ENCODE measurements around the gene PRRX2.

The PRRX2 gene

GRCh38 chr9:129639756-129640085, 25.7 kb upstream of the PRRX2 start:
- Histone ChIP-seq H3K4me1 (peaks cover 10% of the 10 kb centered on the region), H3K36me3 (peaks cover 42% of the 10 kb centered on the region), H3K9me3 (no peaks in the 10 kb centered on the region), H3K4me3 (ENCODE audit: low read depth, low read length) (peak overlapping the region; percentile 97), H3K27me3 (no peaks in the 10 kb centered on the region)
- TF ChIP-seq, protein P1, sequence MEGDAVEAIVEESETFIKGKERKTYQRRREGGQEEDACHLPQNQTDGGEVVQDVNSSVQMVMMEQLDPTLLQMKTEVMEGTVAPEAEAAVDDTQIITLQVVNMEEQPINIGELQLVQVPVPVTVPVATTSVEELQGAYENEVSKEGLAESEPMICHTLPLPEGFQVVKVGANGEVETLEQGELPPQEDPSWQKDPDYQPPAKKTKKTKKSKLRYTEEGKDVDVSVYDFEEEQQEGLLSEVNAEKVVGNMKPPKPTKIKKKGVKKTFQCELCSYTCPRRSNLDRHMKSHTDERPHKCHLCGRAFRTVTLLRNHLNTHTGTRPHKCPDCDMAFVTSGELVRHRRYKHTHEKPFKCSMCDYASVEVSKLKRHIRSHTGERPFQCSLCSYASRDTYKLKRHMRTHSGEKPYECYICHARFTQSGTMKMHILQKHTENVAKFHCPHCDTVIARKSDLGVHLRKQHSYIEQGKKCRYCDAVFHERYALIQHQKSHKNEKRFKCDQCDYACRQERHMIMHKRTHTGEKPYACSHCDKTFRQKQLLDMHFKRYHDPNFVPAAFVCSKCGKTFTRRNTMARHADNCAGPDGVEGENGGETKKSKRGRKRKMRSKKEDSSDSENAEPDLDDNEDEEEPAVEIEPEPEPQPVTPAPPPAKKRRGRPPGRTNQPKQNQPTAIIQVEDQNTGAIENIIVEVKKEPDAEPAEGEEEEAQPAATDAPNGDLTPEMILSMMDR (IDR thresholded peaks at IDR 0.05; ENCODE audit: low read depth, low read length) = no peak
- DNase-seq = no peak

- TF ChIP-seq, protein P1 (IDR thresholded peaks at IDR 0.05; ENCODE audit: low read depth, low read length) = no peak
- H3K27me3 ChIP-seq = no peaks in the 10 kb centered on the region
- H3K9me3 ChIP-seq = no peaks in the 10 kb centered on the region
- H3K4me1 ChIP-seq = peaks cover 10% of the 10 kb centered on the region
- peak; percentile 81 for DNase-seq
- peak overlapping the region; percentile 97 for H3K4me3 ChIP-seq (ENCODE audit: low read depth, low read length)
- peaks cover 36% of the 10 kb centered on the region for H3K36me3 ChIP-seq
Measured at GRCh38 chr9:129640086-129640870, 25.2 kb upstream of the PRRX2 start.

- H3K4me1 ChIP-seq = peaks cover 10% of the 10 kb centered on the region
- TF ChIP-seq, protein P1 (IDR thresholded peaks at IDR 0.05; ENCODE audit: low read depth, low read length) = no peak
Measured at GRCh38 chr9:129640871-129641749, 24.3 kb upstream of the PRRX2 start.

GRCh38 chr9:129641750-129642585, 23.5 kb upstream of the PRRX2 start, which contains the start of gene ASB6:
Gene ASB6 (minus strand): TSS chr9:129642151. CDS start chr9:129641999, 152 bp downstream.
- peak within 1 kb of the TSS; percentile 97 for H3K4me3 ChIP-seq (ENCODE audit: low read depth, low read length)
- H3K9me3 ChIP-seq = no peaks in the 10 kb centered on the region
- peaks cover 26% of the 10 kb centered on the region for H3K36me3 ChIP-seq
- TF ChIP-seq, protein P1 (IDR thresholded peaks at IDR 0.05; ENCODE audit: low read depth, low read length) = peak; percentile 70
- peak; percentile 99 for DNase-seq
- H3K4me1 ChIP-seq = peaks cover 10% of the 10 kb centered on the region
- no peaks in the 10 kb centered on the region for H3K27me3 ChIP-seq

More at GRCh38 chr9:129640871-129641749, 24.3 kb upstream of the PRRX2 start:
- Histone ChIP-seq H3K4me3 (ENCODE audit: low read depth, low read length) (peak overlapping the region; percentile 97), H3K27me3 (no peaks in the 10 kb centered on the region), H3K9me3 (no peaks in the 10 kb centered on the region), H3K36me3 (peaks cover 29% of the 10 kb centered on the region)
- no peak for DNase-seq

DNA sequence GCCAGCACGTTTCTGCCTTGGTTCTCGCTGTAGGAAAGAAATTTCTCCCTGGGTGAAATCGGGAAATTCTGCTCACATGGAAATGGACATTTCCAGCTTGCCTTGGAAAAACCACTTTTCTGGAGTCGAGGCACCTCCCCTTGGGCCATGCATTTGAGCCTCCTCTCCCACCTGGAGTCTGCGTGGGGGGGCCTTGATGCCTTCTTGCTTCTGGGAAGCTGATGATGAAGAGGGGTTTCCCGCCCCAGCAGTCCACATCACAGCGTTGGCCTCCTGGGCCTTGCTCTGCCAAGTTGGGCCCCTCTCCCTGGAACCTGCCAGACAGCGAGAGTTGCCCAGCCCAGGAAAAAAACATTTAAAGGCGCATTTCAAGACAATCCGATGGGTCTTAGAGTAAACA, 21.7 kb upstream of the PRRX2 start:
- no peaks in the 10 kb centered on the region for H3K9me3 ChIP-seq
- TF ChIP-seq, protein P1 (IDR thresholded peaks at IDR 0.05; ENCODE audit: low read depth, low read length) = no peak

More for the DNA sequence above, 21.7 kb upstream of the PRRX2 start:
- no peak for DNase-seq
- H3K27me3 ChIP-seq = no peaks in the 10 kb centered on the region
- peaks cover 10% of the 10 kb centered on the region for H3K4me1 ChIP-seq
- peaks cover 9% of the 10 kb centered on the region for H3K36me3 ChIP-seq
- H3K4me3 ChIP-seq (ENCODE audit: low read depth, low read length) = no peak overlapping the region
